Central memory CD8-positive, alpha-beta T cell (primary cell): ENCODE data around the gene CACNA1B.

Source experiments
- ATAC-seq: fragments of 150-1000 bp; cut with Tn5 transposase; replicated peaks from 2 replicates; pipeline ENCODE4 v1.10.0; 2022; ENCODE audit warnings: mild to moderate bottlenecking, moderate FRiP score, moderate number of reproducible peaks; ENCODE audit not compliant: poor library complexity, severe bottlenecking; ENCODE audit errors: extremely low read depth
- DNase-seq, 2 donors: peaks; one replicate each; pipeline ENCODE4 v3.0.0; 2021; ENCODE audit warnings: low spot score in 2 of 2
- H3K27ac Mint-ChIP-seq: one replicate; pipeline ENCODE4 v1.8.0; 2022; ENCODE audit warnings: low read depth, mild to moderate bottlenecking, moderate library complexity, mixed read lengths
- H3K27me3 Mint-ChIP-seq: one replicate; pipeline ENCODE4 v1.8.0; 2022; ENCODE audit warnings: mixed read lengths
- H3K36me3 Mint-ChIP-seq: one replicate; pipeline ENCODE4 v1.8.0; 2022; ENCODE audit warnings: mild to moderate bottlenecking, moderate library complexity, mixed read lengths; ENCODE audit not compliant: insufficient read depth
- H3K4me1 Mint-ChIP-seq: one replicate; pipeline ENCODE4 v1.8.0; 2022; ENCODE audit warnings: mixed read lengths
- H3K4me3 Mint-ChIP-seq: one replicate; pipeline ENCODE4 v1.8.0; 2022; ENCODE audit warnings: mild to moderate bottlenecking, moderate library complexity, mixed read lengths
- H3K9me3 Mint-ChIP-seq: one replicate; pipeline ENCODE4 v1.8.0; 2022; ENCODE audit warnings: mixed read lengths

Gene CACNA1B

DNA sequence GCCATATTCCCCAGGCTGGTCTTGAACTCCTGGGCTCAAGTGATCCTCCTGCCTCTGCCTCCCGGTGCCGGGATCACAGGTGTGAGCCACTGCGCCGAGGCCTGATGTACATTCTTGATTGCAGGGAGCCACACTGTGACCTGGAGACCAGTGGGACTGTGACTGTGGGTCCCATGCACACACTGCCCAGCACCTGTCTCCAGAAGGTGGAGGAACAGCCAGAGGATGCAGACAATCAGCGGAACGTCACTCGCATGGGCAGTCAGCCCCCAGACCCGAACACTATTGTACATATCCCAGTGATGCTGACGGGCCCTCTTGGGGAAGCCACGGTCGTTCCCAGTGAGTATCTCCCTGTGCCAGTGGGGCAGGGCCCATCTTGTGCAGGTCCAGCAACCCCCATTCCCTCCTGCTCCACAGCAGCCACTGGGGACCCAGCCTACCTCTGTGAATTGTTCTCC lies 147.3 kb downstream of the CACNA1B start:
- no peak for ATAC-seq
- H3K27me3 Mint-ChIP-seq, result peaks cover 36% of the 10 kb centered on the region
- no peak overlapping the region for H3K27ac Mint-ChIP-seq

DNA sequence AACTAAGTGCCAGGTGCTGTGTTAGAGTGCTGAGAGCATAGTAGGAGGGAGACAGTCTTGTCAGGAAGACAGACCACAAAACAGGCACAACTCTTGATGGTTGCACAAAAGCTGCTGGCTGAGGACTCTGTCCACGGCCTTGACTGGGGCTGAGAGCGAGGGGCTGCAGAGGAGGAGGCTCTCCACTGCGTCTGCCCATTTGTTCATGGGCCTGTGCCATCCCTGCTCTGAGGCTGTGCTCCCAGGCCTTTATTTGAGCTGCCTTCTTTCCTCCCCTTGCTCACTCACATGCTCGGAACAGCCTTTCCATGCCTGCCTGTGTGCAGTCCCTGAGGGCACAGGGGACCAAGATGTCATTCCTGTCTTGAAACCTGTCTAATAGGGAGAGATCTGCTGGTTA lies 147.8 kb downstream of the CACNA1B start:
- Mint-ChIP-seq H3K36me3 (no peaks in the 10 kb centered on the region), H3K27me3 (peaks cover 41% of the 10 kb centered on the region), H3K27ac (no peak overlapping the region), H3K4me3 (no peak overlapping the region), H3K4me1 (no peaks in the 10 kb centered on the region), H3K9me3 (no peaks in the 10 kb centered on the region)
- ATAC-seq, result no peak
- DNase-seq, result no peak

More for the DNA sequence above, 147.3 kb downstream of the CACNA1B start:
- no peaks in the 10 kb centered on the region for H3K36me3 Mint-ChIP-seq
- no peak for DNase-seq
- H3K9me3 Mint-ChIP-seq, result no peaks in the 10 kb centered on the region
- H3K4me1 Mint-ChIP-seq, result no peaks in the 10 kb centered on the region
- no peak overlapping the region for H3K4me3 Mint-ChIP-seq

DNA sequence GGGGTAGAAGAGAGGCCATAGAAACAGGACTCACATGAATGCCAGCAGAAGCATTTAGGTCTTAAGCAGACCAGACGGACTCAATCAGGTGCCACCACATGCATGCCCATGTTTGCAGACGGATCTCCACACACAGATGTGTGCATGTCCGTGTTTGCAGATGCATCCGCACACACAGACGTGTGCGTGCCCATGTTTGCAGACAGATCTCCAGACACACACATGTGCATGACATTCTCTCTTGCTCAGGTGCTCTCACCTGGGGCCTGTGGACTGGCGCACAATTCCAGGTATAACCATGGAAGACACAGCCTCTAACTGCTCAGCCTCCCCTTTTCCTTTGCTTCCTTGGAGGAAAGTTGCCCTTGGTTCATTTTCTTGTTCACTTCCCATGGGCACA lies 148.3 kb downstream of the CACNA1B start:
- Mint-ChIP-seq H3K36me3 (no peaks in the 10 kb centered on the region), H3K4me1 (no peaks in the 10 kb centered on the region), H3K9me3 (no peaks in the 10 kb centered on the region), H3K27me3 (peaks cover 46% of the 10 kb centered on the region), H3K27ac (no peak overlapping the region), H3K4me3 (no peak overlapping the region)
- no peak for DNase-seq
- no peak for ATAC-seq

DNA sequence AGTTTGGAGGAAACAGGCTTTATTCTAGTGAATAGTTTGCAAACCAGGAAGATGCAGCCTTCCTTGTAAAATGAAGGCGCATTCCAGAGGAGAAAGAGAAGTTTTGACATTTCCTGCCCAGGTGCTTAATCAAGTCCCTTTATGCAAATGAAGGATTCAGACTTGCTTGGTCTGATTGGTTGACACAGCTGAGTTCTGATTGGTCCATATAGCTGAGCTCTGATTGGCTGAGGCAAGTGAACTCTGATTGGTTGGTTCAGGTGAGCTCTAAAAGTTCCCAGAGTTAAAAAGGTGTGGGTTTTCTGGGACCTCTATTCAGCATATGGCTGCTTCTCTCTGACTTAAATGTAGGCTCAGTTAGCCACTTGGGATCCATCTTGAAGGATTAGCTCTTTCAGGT lies 151.0 kb downstream of the CACNA1B start:
- no peak overlapping the region for H3K27ac Mint-ChIP-seq
- H3K4me3 Mint-ChIP-seq, result no peak overlapping the region
- DNase-seq (no peak), ATAC-seq (no peak)
- H3K36me3 Mint-ChIP-seq, result no peaks in the 10 kb centered on the region
- H3K27me3 Mint-ChIP-seq, result peaks cover 59% of the 10 kb centered on the region
- H3K9me3 Mint-ChIP-seq, result no peaks in the 10 kb centered on the region
- H3K4me1 Mint-ChIP-seq, result no peaks in the 10 kb centered on the region

DNA sequence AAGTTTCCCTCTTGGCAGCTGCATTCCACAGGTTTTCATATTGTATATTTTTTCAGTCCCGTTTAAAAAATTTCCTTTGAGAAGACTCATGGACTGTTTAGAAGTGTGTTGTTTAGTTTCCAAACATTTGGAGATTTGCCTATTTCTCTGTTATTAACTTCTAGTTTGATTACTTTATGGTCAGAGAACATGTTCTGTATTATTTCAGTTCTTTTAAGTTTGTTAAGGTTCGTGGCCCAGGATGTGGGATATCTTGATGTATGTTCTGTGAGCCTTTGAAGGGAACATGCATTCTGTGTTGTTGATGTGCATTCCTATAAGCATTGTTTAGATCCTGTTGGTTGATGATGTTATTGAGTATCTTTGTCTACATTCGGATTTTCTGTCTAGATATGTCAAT lies 153.6 kb downstream of the CACNA1B start:
- H3K27me3 Mint-ChIP-seq, result peaks cover 66% of the 10 kb centered on the region
- ATAC-seq, result no peak
- H3K27ac Mint-ChIP-seq, result no peak overlapping the region
- H3K36me3 Mint-ChIP-seq, result no peaks in the 10 kb centered on the region
- no peaks in the 10 kb centered on the region for H3K4me1 Mint-ChIP-seq
- no peak overlapping the region for H3K4me3 Mint-ChIP-seq
- no peak for DNase-seq
- H3K9me3 Mint-ChIP-seq, result no peaks in the 10 kb centered on the region

DNA sequence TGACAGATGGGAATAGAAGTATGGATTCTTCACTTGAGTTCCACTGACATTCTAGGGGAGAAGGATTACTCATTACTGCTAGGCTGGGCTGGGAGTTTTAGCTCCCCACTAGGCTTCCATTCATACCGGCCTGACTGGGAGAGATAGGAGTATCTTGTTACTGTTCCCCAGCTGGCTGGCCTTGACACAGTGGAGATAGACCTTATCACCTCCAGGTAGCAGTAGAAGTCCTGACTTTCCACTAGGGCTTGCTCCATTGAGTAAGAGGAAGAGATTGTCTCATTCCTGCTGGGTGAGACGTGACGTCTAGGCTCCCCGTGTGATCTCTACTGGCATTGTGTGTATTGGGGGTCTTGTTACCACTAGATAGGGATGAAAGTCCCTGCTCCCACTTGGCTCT lies 156.4 kb downstream of the CACNA1B start:
- Mint-ChIP-seq H3K4me1 (no peaks in the 10 kb centered on the region), H3K9me3 (no peaks in the 10 kb centered on the region), H3K36me3 (no peaks in the 10 kb centered on the region), H3K27me3 (peaks cover 87% of the 10 kb centered on the region), H3K27ac (no peak overlapping the region), H3K4me3 (no peak overlapping the region)
- DNase-seq, result no peak
- ATAC-seq, result no peak

DNA sequence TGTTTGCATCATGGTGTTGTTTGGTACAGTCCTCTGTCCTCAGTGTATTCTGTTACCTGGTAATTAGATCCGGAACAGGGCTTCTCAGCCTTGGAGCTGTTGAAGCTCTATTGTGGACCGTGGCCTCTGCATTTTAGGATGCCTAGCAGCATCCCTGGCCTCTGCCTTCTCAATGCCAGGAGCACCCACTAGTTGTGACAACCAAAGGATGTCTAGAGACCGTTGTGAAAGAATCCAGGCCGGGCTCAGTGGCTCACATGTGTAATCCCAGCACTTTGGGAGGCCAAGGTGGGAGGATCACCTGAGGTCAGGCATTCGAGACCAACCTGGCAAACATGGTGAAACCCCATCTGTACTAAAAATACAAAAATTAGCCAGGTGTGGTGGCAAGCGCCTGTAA lies 159.6 kb downstream of the CACNA1B start:
- no peaks in the 10 kb centered on the region for H3K36me3 Mint-ChIP-seq
- H3K9me3 Mint-ChIP-seq, result no peaks in the 10 kb centered on the region
- DNase-seq (peak in 1 of 2 donors; percentile 2), ATAC-seq (no peak)
- peaks cover 78% of the 10 kb centered on the region for H3K27me3 Mint-ChIP-seq
- H3K4me3 Mint-ChIP-seq, result no peak overlapping the region
- no peaks in the 10 kb centered on the region for H3K4me1 Mint-ChIP-seq
- no peak overlapping the region for H3K27ac Mint-ChIP-seq

DNA sequence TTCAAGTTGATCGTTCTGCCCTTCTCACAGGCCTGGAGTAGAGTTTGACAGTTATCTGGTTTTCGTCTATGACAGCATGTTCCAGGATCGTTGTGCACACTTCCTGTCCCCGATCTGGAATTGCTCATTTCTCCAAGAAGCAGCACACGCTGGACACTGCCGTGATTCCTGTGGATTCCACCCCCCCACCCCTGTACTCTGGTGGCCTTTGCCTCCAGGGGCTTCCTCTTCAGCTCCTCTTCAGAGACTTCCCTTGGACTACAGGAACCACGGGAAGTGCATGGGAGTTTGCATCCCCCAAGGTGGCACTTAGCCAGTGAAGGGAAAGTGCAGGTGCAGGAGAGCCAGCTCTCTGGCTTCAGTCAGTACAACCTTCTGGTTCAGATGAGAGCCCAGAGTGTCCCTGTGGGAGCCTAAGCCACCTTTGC lies 160.7 kb downstream of the CACNA1B start:
- Mint-ChIP-seq H3K4me3 (no peak overlapping the region), H3K27me3 (peaks cover 67% of the 10 kb centered on the region), H3K4me1 (no peaks in the 10 kb centered on the region), H3K27ac (no peak overlapping the region), H3K9me3 (no peaks in the 10 kb centered on the region), H3K36me3 (no peaks in the 10 kb centered on the region)
- ATAC-seq, result no peak
- DNase-seq, result no peak

DNA sequence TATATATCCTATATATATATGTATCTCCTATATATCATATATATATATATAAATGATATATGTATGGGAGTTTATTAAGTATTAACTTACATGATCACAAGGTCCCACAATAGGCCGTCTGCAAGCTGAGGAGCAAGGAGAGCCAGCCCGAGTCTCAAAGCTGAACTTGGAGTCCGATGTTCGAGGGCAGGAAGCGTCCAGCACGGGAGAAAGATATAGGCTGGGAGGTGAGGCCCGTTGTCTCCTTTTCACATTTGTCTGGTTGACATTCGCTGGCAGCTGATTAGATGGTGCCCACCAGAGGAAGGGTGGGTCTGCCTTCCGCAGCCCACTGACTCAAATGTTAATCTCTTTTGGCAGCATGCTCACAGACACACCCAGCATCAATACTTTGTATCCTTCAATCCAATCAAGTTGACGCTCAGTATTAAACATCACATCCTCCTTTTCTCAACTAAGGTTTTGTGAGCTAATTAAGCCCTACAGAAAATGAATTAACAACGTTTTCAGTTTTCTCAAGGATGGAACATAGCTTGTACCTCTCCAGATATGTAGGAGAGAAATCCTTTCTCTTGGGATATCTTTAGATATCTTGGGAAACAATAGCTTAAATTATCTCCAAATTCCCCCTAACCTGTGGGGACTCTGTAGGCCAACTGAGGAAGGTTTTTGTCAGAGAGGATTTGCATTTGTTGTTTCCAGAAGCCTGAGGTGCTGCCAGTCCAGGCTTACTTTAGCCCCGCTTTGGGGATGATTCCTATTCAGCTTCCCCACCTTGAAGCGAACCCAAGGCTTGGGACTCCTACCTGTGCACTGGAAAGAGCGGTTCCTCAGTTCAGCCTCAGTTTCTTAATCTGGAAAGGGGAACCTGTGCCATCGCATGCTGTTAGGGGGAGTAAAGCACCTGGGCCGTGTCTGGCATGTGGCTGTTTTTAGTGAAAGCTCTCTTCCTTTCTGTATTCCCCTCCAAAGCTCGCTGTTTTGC lies 163.2 kb downstream of the CACNA1B start:
- H3K9me3 Mint-ChIP-seq, result no peaks in the 10 kb centered on the region
- H3K27me3 Mint-ChIP-seq, result peaks cover 66% of the 10 kb centered on the region
- no peaks in the 10 kb centered on the region for H3K36me3 Mint-ChIP-seq
- ATAC-seq (no peak), DNase-seq (no peak)
- H3K4me1 Mint-ChIP-seq, result no peaks in the 10 kb centered on the region
- no peak overlapping the region for H3K4me3 Mint-ChIP-seq
- H3K27ac Mint-ChIP-seq, result no peak overlapping the region

DNA sequence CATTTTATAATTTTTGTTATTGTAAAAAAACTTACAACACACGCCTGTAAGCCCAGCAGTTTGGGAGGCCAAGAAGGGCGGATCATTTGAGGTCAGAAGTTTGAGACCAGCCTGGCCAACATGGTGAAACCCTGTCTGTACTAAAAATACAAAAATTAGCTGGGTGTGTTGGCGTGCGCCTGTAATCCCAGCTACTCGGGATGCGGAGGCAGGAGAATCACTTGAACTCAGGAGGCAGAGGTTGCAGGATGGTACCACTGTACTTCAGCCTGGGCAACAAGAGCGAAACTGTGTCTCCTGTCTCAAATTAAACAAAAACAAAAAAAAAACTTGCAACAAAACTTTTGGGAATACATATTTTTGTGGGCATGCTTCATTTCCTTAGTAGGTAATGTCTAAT lies 164.6 kb downstream of the CACNA1B start:
- no peak for DNase-seq
- no peak overlapping the region for H3K4me3 Mint-ChIP-seq
- H3K4me1 Mint-ChIP-seq, result no peaks in the 10 kb centered on the region
- no peaks in the 10 kb centered on the region for H3K36me3 Mint-ChIP-seq
- H3K9me3 Mint-ChIP-seq, result no peaks in the 10 kb centered on the region
- ATAC-seq, result no peak
- no peak overlapping the region for H3K27ac Mint-ChIP-seq
- peaks cover 60% of the 10 kb centered on the region for H3K27me3 Mint-ChIP-seq

DNA sequence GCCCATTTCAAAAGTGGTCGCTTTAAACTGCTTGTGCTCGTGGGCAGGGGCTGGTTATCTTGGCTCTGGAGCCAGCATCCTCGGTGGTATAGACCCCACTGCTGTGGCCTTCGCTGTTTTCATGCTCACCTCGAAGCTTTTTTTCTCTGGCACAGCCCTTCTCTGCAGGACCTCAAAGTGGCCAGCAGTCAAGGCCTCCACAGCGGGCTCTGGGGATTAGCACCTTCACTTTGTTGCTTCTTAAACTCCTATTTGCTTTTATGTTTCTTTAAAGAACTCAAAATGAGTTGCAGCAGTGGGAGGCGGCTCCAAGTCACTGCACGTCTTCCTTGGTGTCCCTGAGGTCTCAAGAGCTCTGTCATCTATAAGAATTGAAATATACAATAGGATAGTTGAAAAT lies 165.1 kb downstream of the CACNA1B start:
- Mint-ChIP-seq H3K27me3 (peaks cover 57% of the 10 kb centered on the region), H3K9me3 (no peaks in the 10 kb centered on the region), H3K4me1 (no peaks in the 10 kb centered on the region), H3K27ac (no peak overlapping the region), H3K4me3 (no peak overlapping the region), H3K36me3 (no peaks in the 10 kb centered on the region)
- ATAC-seq (no peak), DNase-seq (no peak)

DNA sequence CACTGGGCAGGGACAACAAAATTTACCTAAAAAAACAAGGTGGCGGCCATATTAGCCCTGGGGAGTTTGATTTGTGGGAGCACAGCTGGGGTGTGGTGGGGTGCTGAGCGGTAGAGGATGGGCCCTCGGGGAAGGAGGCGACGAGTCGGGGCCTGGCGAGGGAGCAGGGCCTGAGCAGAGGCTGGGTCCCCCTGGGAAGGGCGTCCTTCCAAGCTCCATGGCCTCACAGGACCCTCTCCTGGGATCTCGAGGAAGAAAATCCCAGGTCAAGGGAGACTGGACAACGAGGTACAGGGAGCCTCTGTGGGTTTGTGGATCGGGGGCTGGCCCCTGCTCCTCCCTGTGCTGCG lies 165.5 kb downstream of the CACNA1B start:
- Mint-ChIP-seq H3K9me3 (no peaks in the 10 kb centered on the region), H3K27me3 (peaks cover 57% of the 10 kb centered on the region), H3K4me1 (no peaks in the 10 kb centered on the region), H3K4me3 (no peak overlapping the region), H3K27ac (no peak overlapping the region), H3K36me3 (no peaks in the 10 kb centered on the region)
- ATAC-seq (no peak), DNase-seq (no peak)
